Testis (tissue), 2 donors: ENCODE measurements around the gene LRRK1.

ENCODE experiments used
- CTCF ChIP-seq, 3 experiments: fragments of 450-650 bp in 2 of 3; fragments of 200-600 bp in 1 of 3; sonication (generic) in 1 of 3; IDR thresholded peaks; one replicate each; pipeline ENCODE4 v1.5.1; 2016 to 2019; ENCODE audit warnings: antibody characterized with exemption in 3 of 3, mild to moderate bottlenecking in 2 of 3, moderate library complexity in 1 of 3
- POLR2A ChIP-seq: fragments of 450-650 bp; IDR thresholded peaks from one replicate; pipeline ENCODE4 v1.6.1; 2017; ENCODE audit warnings: antibody characterized with exemption, mild to moderate bottlenecking, moderate library complexity

GRCh38 chr15:100986158-100986896 lies 67.2 kb downstream of the LRRK1 start:
- TF ChIP-seq CTCF (IDR thresholded peaks at IDR 0.05) (no peak), POLR2A (no peak)
